Measurements from ENCODE around the gene ABI1. TPM values are rescaled to one million over a fixed set of nuclear protein-coding genes. Genes with fewer than 3 reads are reported as not detected.

ABI1 gene
- total RNA-seq, 3 donors from 2014 or later (not counting 1 experiment from before 2014, with no cell fraction given): 94.8 to 116 (median 113) TPM

DNA sequence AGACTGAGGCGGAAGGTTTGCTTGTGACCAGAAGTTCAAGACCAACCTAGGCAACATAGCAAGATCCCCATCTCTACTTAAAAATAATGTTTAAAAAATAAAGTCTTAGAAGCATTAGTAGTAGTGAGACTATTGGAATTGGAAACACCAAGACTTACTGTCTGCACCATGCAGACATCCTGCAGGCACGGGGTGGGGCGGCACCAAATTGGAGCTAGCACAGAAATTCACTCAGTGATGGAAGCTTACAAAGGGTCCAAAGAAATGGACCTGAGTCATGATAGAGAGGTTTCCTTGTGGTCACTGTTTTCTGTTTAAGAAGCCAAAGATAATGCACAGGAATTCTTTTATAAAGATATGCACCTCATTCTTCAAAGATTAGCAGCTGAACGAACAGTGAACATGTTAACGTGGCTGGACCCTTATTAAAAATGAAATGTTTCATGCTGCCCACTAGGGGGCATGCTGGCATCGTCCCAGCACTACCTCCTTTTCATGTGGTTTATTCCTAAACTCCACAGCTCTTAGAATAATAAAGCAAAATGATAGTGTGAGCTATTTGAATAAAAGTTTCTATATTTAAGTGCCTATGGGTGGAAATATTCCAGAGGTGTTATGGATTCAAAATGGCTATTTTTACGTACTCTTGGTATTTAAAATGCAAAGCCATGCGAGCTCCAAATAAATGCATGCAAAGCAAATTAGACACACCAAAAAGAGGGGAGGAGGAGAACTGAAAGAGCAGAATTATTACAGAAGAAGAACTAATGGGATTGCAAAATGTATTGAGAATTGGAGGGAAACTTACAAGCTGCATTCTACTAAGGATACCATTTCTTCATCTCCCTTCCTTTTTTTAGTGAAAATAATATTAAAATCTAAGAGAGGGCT, 134.7 kb downstream of the ABI1 start:
- Histone ChIP-seq H3K4me3 (ENCODE audit: low read length) (no peak overlapping the region), H3K4me1 (ENCODE audit: control insufficient read depth, insufficient read depth, low read length) (peaks cover 14% of the 10 kb centered on the region), H3K27ac (ENCODE audit: low read length) (no peak overlapping the region), H3K9me3 (ENCODE audit: control insufficient read depth, insufficient read depth, low read length) (no peaks in the 10 kb centered on the region), H3K27me3 (ENCODE audit: control insufficient read depth, insufficient read depth, low read length) (no peaks in the 10 kb centered on the region), H3K36me3 (ENCODE audit: control insufficient read depth, insufficient read depth, low read length) (peaks cover 12% of the 10 kb centered on the region)
- peak in 2 of 3 donors; percentile 42 to 45 for ATAC-seq
- Mint-ChIP-seq H3K36me3 (peaks cover 8% of the 10 kb centered on the region), H3K9me3 (no peaks in the 10 kb centered on the region), H3K27ac (no peak overlapping the region), H3K4me3 (no peak overlapping the region), H3K27me3 (ENCODE audit: low read depth in 2 of 2) (no peaks in the 10 kb centered on the region), H3K4me1 (peaks cover 14% of the 10 kb centered on the region in 2 donors)
- TF ChIP-seq, protein P1, sequence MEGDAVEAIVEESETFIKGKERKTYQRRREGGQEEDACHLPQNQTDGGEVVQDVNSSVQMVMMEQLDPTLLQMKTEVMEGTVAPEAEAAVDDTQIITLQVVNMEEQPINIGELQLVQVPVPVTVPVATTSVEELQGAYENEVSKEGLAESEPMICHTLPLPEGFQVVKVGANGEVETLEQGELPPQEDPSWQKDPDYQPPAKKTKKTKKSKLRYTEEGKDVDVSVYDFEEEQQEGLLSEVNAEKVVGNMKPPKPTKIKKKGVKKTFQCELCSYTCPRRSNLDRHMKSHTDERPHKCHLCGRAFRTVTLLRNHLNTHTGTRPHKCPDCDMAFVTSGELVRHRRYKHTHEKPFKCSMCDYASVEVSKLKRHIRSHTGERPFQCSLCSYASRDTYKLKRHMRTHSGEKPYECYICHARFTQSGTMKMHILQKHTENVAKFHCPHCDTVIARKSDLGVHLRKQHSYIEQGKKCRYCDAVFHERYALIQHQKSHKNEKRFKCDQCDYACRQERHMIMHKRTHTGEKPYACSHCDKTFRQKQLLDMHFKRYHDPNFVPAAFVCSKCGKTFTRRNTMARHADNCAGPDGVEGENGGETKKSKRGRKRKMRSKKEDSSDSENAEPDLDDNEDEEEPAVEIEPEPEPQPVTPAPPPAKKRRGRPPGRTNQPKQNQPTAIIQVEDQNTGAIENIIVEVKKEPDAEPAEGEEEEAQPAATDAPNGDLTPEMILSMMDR (IDR thresholded peaks at IDR 0.05): peak; percentile 95
- intact Hi-C loops (cut with micrococcal nuclease): loop anchor here (1.0 kb wide), 1 partner anchor 156 kb away; no protein-coding TSS in a partner anchor
- WGBS (ENCODE audit: insufficient coverage): 71% methylated on average over 6 of the region's 8 CpGs
- peak in 1 of 2 donors; percentile 81 for DNase-seq

- Histone ChIP-seq H3K27me3 (ENCODE audit: control insufficient read depth, insufficient read depth, low read length) (no peaks in the 10 kb centered on the region), H3K27ac (ENCODE audit: low read length) (no peak overlapping the region), H3K36me3 (ENCODE audit: control insufficient read depth, insufficient read depth, low read length) (peaks cover 12% of the 10 kb centered on the region), H3K4me3 (ENCODE audit: low read length) (no peak overlapping the region), H3K4me1 (ENCODE audit: control insufficient read depth, insufficient read depth, low read length) (peaks cover 18% of the 10 kb centered on the region), H3K9me3 (ENCODE audit: control insufficient read depth, insufficient read depth, low read length) (no peaks in the 10 kb centered on the region)
- WGBS (ENCODE audit: insufficient coverage): 96% methylated on average over 4 of the region's 4 CpGs
- H3K4me3 Mint-ChIP-seq: no peak overlapping the region
- no peak overlapping the region for H3K27ac Mint-ChIP-seq
- ATAC-seq (no peak), DNase-seq (no peak)
- intact Hi-C loops (cut with micrococcal nuclease): loop anchor here (5.0 kb wide), 1 partner anchor 134 kb away; no protein-coding TSS in a partner anchor
- H3K27me3 Mint-ChIP-seq (ENCODE audit: low read depth in 2 of 2): no peaks in the 10 kb centered on the region
- TF ChIP-seq, protein P1 (IDR thresholded peaks at IDR 0.05): no peak
- H3K4me1 Mint-ChIP-seq: peaks cover 14% of the 10 kb centered on the region in 2 donors
- peaks cover 8% of the 10 kb centered on the region for H3K36me3 Mint-ChIP-seq
- H3K9me3 Mint-ChIP-seq: no peaks in the 10 kb centered on the region
Observed at GRCh38 chr10:26723016-26723415, 137.7 kb downstream of the ABI1 start.

GRCh38 chr10:26721561-26721960, 139.2 kb downstream of the ABI1 start:
- H3K27ac Mint-ChIP-seq: peak overlapping the region; percentile 93 to 94
- H3K27ac ChIP-seq (ENCODE audit: low read length): peak overlapping the region; percentile 78
- DNase-seq: peak; percentile 49 to 71
- H3K4me1 Mint-ChIP-seq: peaks cover 14% of the 10 kb centered on the region in 2 donors
- no peaks in the 10 kb centered on the region for H3K27me3 Mint-ChIP-seq (ENCODE audit: low read depth in 2 of 2)
- H3K27me3 ChIP-seq (ENCODE audit: control insufficient read depth, insufficient read depth, low read length): no peaks in the 10 kb centered on the region
- H3K9me3 Mint-ChIP-seq: no peaks in the 10 kb centered on the region
- 36% methylated on average over 7 of the region's 7 CpGs for WGBS (ENCODE audit: insufficient coverage)
- no peaks in the 10 kb centered on the region for H3K9me3 ChIP-seq (ENCODE audit: control insufficient read depth, insufficient read depth, low read length)
- intact Hi-C loops (cut with micrococcal nuclease): loop anchor here (5.0 kb wide), 1 partner anchor 136 kb away; no protein-coding TSS in a partner anchor
- H3K36me3 ChIP-seq (ENCODE audit: control insufficient read depth, insufficient read depth, low read length): peaks cover 14% of the 10 kb centered on the region
- peak; percentile 92 to 94 (median 93) for ATAC-seq
- peak overlapping the region; percentile 83 for H3K4me3 Mint-ChIP-seq
- H3K36me3 Mint-ChIP-seq: peaks cover 8% of the 10 kb centered on the region
- H3K4me3 ChIP-seq (ENCODE audit: low read length): no peak overlapping the region
- H3K4me1 ChIP-seq (ENCODE audit: control insufficient read depth, insufficient read depth, low read length): peaks cover 18% of the 10 kb centered on the region
- TF ChIP-seq, protein P1 (IDR thresholded peaks at IDR 0.05): no peak

Measured in natural killer cell (primary cell).